Thoracic aorta (tissue), 2 donors: ENCODE results near the gene MED7. TPM values are rescaled to one million over a fixed set of nuclear protein-coding genes. Genes with fewer than 3 reads are reported as not detected.

Experiments
- ATAC-seq: fragments of 150-250 bp; one replicate; pipeline ENCODE4 v1.8.0; 2017; ENCODE audit warnings: low read depth; ENCODE audit not compliant: insufficient number of reproducible peaks, low FRiP score
- DNase-seq: peaks from one replicate; pipeline ENCODE4 v3.0.0-alpha.2; 2020; ENCODE audit warnings: low spot score
- H3K27ac ChIP-seq, 2 donors: fragments of 200-600 bp; sonication (generic); 1 replicate in 1 of 2; 2 replicates in 1 of 2; pipeline ENCODE4 v1.5.1; 2016; ENCODE audit warnings: mild to moderate bottlenecking in 2 of 2, moderate library complexity in 2 of 2
- H3K27me3 ChIP-seq: fragments of 200-600 bp; sonication (generic); replicated peaks from 2 replicates; pipeline ENCODE4 v1.6.0; 2016; ENCODE audit warnings: mild to moderate bottlenecking; ENCODE audit not compliant: insufficient read depth
- H3K36me3 ChIP-seq: fragments of 200-600 bp; sonication (generic); one replicate; pipeline ENCODE4 v1.5.1; 2016
- H3K4me1 ChIP-seq, 2 donors: fragments of 200-600 bp; sonication (generic); 1 replicate in 1 of 2; 2 replicates in 1 of 2; pipeline versions ENCODE4 v1.5.1 to v1.6.0; 2016; ENCODE audit warnings: low read depth in 2 of 2, mild to moderate bottlenecking in 1 of 2; ENCODE audit not compliant: control insufficient read depth in 1 of 2
- H3K4me3 ChIP-seq: fragments of 200-600 bp; sonication (generic); 2 replicates; pipeline ENCODE4 v1.5.1; 2016; ENCODE audit warnings: mild to moderate bottlenecking
- H3K9me3 ChIP-seq: fragments of 200-600 bp; sonication (generic); 2 replicates; pipeline ENCODE4 v1.5.1; 2016
- CTCF ChIP-seq: fragments of 200-600 bp; sonication (generic); IDR thresholded peaks from one replicate; pipeline ENCODE4 v1.5.1; 2019; ENCODE audit warnings: antibody characterized with exemption
- total RNA-seq, 2 donors: library from RNA; depleted of rRNA; stranded (reverse); fragments of >200 nt; gene quantifications; one replicate each; pipeline versions ENCODE4 v1.1.0 to v1.2.3, GENCODE V29; 2016

MED7 gene
- total RNA-seq, 2 donors from 2014 or later = 5.1 to 8.1 TPM

GRCh38 chr5:157167214-157167621 is 24.6 kb upstream of the MED7 start:
- no peaks in the 10 kb centered on the region for H3K36me3 ChIP-seq
- no peaks in the 10 kb centered on the region for H3K9me3 ChIP-seq
- no peaks in the 10 kb centered on the region for H3K4me1 ChIP-seq
- DNase-seq (no peak), ATAC-seq (no peak)
- H3K27me3 ChIP-seq = no peaks in the 10 kb centered on the region
- no peak for TF ChIP-seq CTCF
- no peak overlapping the region for H3K4me3 ChIP-seq
- H3K27ac ChIP-seq = no peak overlapping the region

- TF ChIP-seq CTCF = no peak
- Histone ChIP-seq H3K4me1 (no peaks in the 10 kb centered on the region), H3K36me3 (no peaks in the 10 kb centered on the region), H3K27ac (no peak within 1 kb of the TSS), H3K9me3 (no peaks in the 10 kb centered on the region), H3K27me3 (no peaks in the 10 kb centered on the region), H3K4me3 (no peak within 1 kb of the TSS)
- no peak for ATAC-seq
- no peak for DNase-seq
Observed at GRCh38 chr5:157166214-157167213, 23.8 kb upstream of the MED7 start, which contains the start of gene GARIN3. Gene GARIN3 (minus strand): TSS chr5:157166264. CDS start chr5:157166168, 96 bp downstream.

GRCh38 chr5:157165668-157166067 is 23.0 kb upstream of the MED7 start:
- DNase-seq (no peak), ATAC-seq (no peak)
- no peaks in the 10 kb centered on the region for H3K4me1 ChIP-seq
- H3K36me3 ChIP-seq = no peaks in the 10 kb centered on the region
- no peak overlapping the region for H3K27ac ChIP-seq
- no peak overlapping the region for H3K4me3 ChIP-seq
- no peaks in the 10 kb centered on the region for H3K9me3 ChIP-seq
- no peaks in the 10 kb centered on the region for H3K27me3 ChIP-seq
- TF ChIP-seq CTCF = no peak

- DNase-seq = no peak
- Histone ChIP-seq H3K27ac (no peak overlapping the region), H3K9me3 (no peaks in the 10 kb centered on the region), H3K36me3 (no peaks in the 10 kb centered on the region), H3K4me3 (no peak overlapping the region), H3K27me3 (no peaks in the 10 kb centered on the region), H3K4me1 (no peaks in the 10 kb centered on the region)
- TF ChIP-seq CTCF = no peak
- no peak for ATAC-seq
Observed at GRCh38 chr5:157165261-157165660, 22.6 kb upstream of the MED7 start.

- Histone ChIP-seq H3K36me3 (no peaks in the 10 kb centered on the region), H3K4me3 (no peak overlapping the region), H3K27me3 (no peaks in the 10 kb centered on the region), H3K4me1 (no peaks in the 10 kb centered on the region), H3K27ac (no peak overlapping the region), H3K9me3 (no peaks in the 10 kb centered on the region)
- ATAC-seq (no peak), DNase-seq (no peak)
- TF ChIP-seq CTCF = no peak
Observed at GRCh38 chr5:157164521-157164920, 21.9 kb upstream of the MED7 start.
